ENCODE measurements around the gene GRIK4. TPM values are rescaled to one million over a fixed set of nuclear protein-coding genes. Genes with fewer than 3 reads are reported as not detected.

Gene GRIK4
- total RNA-seq, 1 donor from 2014 or later, result not detected

DNA sequence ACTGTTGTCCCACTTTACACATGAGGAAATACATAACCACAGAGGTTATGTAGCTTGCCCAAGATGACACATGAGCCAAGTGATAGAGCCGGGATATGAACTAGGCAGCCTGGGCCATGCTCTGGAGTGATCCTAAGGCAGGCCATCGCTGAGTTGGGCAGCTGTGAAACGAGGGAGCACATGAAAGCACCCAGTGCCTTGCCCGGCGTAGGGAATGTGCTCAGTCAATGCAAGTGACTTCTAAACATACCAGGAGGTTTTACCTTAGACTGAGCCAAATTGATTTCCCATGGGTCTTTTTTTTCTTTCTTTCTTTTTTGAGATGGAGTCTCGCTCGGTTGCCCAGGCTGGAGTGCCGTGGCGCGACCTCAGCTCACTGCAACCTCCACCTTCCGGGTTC lies 10.5 kb downstream of the GRIK4 start:
- Mint-ChIP-seq H3K9me3 (no peaks in the 10 kb centered on the region), H3K4me3 (ENCODE audit: low read depth) (no peak overlapping the region), H3K27me3 (ENCODE audit: low read depth) (no peaks in the 10 kb centered on the region), H3K27ac (no peak overlapping the region), H3K4me1 (ENCODE audit: low read depth) (no peaks in the 10 kb centered on the region), H3K36me3 (ENCODE audit: low read depth) (no peaks in the 10 kb centered on the region)
- DNase-seq (ENCODE audit: low spot score), result no peak
- intact Hi-C loops (cut with micrococcal nuclease), result no loop called here

DNA sequence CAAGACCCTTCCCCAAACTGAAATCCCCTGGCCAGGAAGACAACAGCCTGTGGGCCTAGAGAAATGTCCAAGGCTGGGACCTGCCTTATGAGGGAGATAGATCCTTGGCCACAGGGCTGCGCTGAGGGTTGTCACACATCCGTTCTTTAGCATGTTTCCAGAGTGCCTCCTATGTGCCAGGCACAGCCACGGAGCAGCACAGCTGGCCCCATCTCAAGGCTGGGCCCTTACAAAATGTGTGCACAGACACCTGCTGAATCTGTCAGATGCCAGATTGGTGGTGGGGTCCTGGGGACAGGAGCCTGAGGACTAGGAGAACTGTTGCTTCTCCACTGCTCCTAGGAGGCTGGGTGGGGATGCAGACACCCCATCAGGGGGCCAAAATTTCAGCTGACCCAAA lies 11.2 kb downstream of the GRIK4 start:
- no peaks in the 10 kb centered on the region for H3K27me3 Mint-ChIP-seq (ENCODE audit: low read depth)
- intact Hi-C loops (cut with micrococcal nuclease), result no loop called here
- H3K4me3 Mint-ChIP-seq (ENCODE audit: low read depth), result no peak overlapping the region
- DNase-seq (ENCODE audit: low spot score), result no peak
- H3K9me3 Mint-ChIP-seq, result no peaks in the 10 kb centered on the region
- no peaks in the 10 kb centered on the region for H3K36me3 Mint-ChIP-seq (ENCODE audit: low read depth)
- no peaks in the 10 kb centered on the region for H3K4me1 Mint-ChIP-seq (ENCODE audit: low read depth)
- H3K27ac Mint-ChIP-seq, result no peak overlapping the region

DNA sequence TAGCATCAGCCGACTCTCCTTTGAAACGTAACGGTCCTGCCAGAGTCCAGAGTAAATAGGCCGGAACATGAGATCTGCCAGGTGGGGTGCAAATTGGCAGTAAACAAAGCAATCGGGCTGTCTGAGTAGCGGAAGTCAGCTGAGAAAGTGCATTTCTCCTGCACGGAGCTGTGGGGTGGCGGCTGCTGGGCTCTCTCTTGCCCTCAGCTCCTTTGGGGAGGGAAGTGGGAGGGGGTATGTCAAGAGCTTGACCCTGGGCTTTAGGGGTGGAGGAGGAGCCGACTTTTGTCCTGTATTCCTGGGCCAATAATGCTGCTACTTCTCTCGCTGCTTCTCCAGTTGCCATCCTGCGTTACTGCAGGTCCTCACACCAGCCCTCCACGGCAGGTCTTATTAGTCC lies 11.6 kb downstream of the GRIK4 start:
- no peaks in the 10 kb centered on the region for H3K36me3 Mint-ChIP-seq (ENCODE audit: low read depth)
- no peak overlapping the region for H3K4me3 Mint-ChIP-seq (ENCODE audit: low read depth)
- no peaks in the 10 kb centered on the region for H3K9me3 Mint-ChIP-seq
- no peaks in the 10 kb centered on the region for H3K27me3 Mint-ChIP-seq (ENCODE audit: low read depth)
- H3K4me1 Mint-ChIP-seq (ENCODE audit: low read depth), result no peaks in the 10 kb centered on the region
- no peak overlapping the region for H3K27ac Mint-ChIP-seq
- intact Hi-C loops (cut with micrococcal nuclease), result no loop called here
- DNase-seq (ENCODE audit: low spot score), result no peak

DNA sequence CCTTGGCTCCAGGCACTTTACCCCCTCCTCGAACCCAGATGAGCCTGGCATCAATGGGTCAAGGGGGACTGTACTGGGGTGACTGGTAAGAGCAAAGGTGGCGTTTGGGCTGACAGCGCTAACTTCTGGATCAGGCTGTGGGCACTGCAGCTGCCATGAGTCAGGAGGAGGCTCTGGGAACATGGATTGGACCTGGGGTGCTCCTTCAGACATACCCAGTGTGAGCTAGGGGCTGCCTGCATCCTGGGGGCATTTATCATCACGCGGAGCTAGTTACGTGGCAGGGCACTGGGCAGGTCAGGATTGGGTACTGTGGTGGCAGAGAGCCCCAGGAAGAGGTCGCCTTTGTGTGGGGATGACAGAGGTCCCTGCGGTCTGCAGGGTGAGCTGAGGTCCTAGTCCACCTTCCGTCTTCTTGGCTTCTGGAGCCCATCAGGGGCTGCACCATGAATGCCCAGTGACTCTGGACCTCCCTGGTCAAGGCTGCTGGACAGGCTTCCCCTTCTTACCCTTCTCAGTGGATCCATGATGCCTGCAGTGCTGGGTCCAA lies 13.1 kb downstream of the GRIK4 start:
- intact Hi-C loops (cut with micrococcal nuclease), result no loop called here
- no peak for DNase-seq (ENCODE audit: low spot score)
- no peaks in the 10 kb centered on the region for H3K9me3 Mint-ChIP-seq
- no peaks in the 10 kb centered on the region for H3K36me3 Mint-ChIP-seq (ENCODE audit: low read depth)
- no peaks in the 10 kb centered on the region for H3K4me1 Mint-ChIP-seq (ENCODE audit: low read depth)
- no peak overlapping the region for H3K27ac Mint-ChIP-seq
- H3K4me3 Mint-ChIP-seq (ENCODE audit: low read depth), result no peak overlapping the region
- H3K27me3 Mint-ChIP-seq (ENCODE audit: low read depth), result no peaks in the 10 kb centered on the region

DNA sequence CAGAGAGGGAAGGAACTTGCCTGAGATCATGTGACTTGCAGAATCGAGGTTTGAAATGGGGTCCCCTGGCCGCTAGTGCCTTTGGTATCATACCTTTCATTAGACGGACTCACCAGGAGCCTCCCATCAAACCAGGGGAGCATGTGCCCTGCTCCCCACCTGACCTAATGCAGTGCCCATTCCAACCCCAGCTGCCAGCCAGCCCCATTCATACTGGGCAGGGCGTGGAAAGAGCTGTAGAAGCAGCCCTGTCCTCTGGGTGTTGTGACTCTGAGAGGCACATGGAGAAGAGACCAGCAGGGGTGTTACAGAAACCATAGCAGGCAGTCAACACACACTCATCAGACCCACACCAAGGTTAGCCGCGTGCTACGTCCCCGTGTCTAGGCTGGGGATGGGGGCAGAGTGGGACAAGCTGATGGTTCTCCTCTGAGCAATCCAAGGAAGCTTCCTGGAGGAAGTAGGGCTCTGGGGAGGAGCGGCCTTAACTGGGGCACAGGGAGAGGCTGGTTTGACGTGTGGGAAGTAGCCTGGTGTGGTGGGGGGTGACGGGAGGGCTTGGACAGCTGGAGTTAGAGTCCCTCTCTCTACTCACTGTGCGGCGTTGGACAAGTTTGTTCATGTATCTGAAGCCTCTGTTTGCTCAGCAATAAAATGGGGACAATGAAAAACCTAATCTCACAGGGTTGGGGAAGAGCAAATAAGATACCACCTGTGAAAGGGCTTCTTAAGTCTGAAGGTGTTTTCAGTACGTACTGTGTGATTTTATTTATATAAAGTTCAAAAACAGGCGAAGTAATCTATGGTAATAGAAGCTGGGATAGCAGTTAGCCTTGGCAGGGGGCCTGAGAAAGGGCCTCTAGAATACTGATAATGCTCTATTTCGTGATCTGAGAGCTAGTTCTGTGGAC lies 14.0 kb downstream of the GRIK4 start:
- no peaks in the 10 kb centered on the region for H3K4me1 Mint-ChIP-seq (ENCODE audit: low read depth)
- no peak overlapping the region for H3K4me3 Mint-ChIP-seq (ENCODE audit: low read depth)
- DNase-seq (ENCODE audit: low spot score), result no peak
- H3K9me3 Mint-ChIP-seq, result no peaks in the 10 kb centered on the region
- H3K36me3 Mint-ChIP-seq (ENCODE audit: low read depth), result no peaks in the 10 kb centered on the region
- no peaks in the 10 kb centered on the region for H3K27me3 Mint-ChIP-seq (ENCODE audit: low read depth)
- no peak overlapping the region for H3K27ac Mint-ChIP-seq
- intact Hi-C loops (cut with micrococcal nuclease), result no loop called here

DNA sequence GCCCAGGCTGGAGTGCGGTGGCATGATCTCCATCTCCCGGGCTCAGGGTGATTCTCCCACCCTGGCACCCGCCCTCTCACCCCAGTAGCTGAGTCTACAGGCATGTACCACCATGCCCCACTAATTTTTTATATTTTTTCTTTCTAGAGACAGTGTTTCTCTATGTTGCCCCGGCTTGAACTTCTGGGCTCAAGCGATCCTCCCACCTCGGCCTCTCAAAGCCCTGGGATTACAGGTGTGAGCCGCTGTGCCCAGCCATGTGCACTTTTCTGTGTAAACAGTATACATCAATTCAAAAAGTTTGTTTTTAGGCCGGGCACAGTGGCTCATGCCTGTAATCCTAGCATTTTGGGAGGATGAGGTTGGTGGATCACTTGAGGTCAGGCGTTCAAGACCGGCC lies 14.7 kb downstream of the GRIK4 start:
- no peaks in the 10 kb centered on the region for H3K4me1 Mint-ChIP-seq (ENCODE audit: low read depth)
- H3K4me3 Mint-ChIP-seq (ENCODE audit: low read depth), result no peak overlapping the region
- no peaks in the 10 kb centered on the region for H3K27me3 Mint-ChIP-seq (ENCODE audit: low read depth)
- no peak overlapping the region for H3K27ac Mint-ChIP-seq
- H3K9me3 Mint-ChIP-seq, result no peaks in the 10 kb centered on the region
- DNase-seq (ENCODE audit: low spot score), result no peak
- H3K36me3 Mint-ChIP-seq (ENCODE audit: low read depth), result no peaks in the 10 kb centered on the region
- intact Hi-C loops (cut with micrococcal nuclease), result no loop called here

DNA sequence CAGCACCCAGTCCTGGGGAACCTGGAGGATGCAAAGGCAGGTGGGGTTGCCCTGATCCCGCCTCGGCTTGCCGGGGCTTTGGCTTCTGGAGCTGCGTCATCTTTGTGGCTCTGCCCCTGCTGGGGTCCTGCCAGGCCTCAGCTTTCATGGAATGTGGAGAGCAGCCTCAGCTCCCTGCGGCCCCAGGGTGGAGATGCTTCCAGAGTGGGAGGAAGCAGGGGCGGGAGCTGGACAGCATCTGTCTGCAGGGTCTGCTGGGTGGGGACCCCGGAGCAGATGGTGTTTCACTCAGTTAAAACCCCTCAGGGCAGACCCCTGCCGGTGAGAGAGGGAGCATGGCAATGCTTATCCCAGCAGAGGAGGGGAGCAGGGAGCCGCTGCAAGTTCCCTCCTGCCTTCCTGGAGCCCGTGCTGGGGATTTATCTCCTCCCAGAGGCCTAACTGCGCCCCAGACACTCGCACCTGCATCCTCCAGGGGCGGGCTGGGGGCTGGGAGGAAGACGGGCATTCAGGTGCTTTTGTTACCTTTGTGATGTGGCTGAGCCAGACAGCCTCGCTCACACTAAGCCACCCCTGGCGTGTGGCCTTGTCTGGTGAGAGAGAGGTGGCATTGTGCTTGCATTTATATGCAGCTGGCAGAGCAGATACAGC lies 15.7 kb downstream of the GRIK4 start:
- no peak overlapping the region for H3K27ac Mint-ChIP-seq
- H3K36me3 Mint-ChIP-seq (ENCODE audit: low read depth), result no peaks in the 10 kb centered on the region
- H3K9me3 Mint-ChIP-seq, result no peaks in the 10 kb centered on the region
- H3K4me1 Mint-ChIP-seq (ENCODE audit: low read depth), result no peaks in the 10 kb centered on the region
- H3K27me3 Mint-ChIP-seq (ENCODE audit: low read depth), result no peaks in the 10 kb centered on the region
- no peak for DNase-seq (ENCODE audit: low spot score)
- intact Hi-C loops (cut with micrococcal nuclease), result no loop called here
- H3K4me3 Mint-ChIP-seq (ENCODE audit: low read depth), result no peak overlapping the region

DNA sequence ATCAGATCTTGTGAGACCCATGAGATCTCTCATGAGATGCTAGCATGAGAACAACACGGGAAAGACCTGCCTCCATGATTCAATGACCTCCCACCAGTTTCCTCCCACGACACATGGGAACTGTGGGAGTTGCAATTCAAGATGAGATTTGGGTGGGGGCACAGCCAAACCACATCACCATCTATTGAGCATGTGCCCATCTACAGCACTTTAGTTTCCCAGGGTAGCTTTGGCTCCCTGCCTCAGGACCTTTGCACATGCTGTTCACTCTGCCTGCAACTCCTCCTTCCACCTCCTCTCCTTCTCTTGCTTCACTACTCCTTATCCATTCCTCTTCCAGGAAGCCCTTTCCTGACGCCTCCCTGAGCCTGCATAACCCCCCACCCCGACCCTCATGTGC lies 17.2 kb downstream of the GRIK4 start:
- Mint-ChIP-seq H3K4me3 (ENCODE audit: low read depth) (no peak overlapping the region), H3K4me1 (ENCODE audit: low read depth) (no peaks in the 10 kb centered on the region), H3K27ac (no peak overlapping the region), H3K27me3 (ENCODE audit: low read depth) (no peaks in the 10 kb centered on the region), H3K36me3 (ENCODE audit: low read depth) (no peaks in the 10 kb centered on the region), H3K9me3 (no peaks in the 10 kb centered on the region)
- no peak for DNase-seq (ENCODE audit: low spot score)
- intact Hi-C loops (cut with micrococcal nuclease), result no loop called here

DNA sequence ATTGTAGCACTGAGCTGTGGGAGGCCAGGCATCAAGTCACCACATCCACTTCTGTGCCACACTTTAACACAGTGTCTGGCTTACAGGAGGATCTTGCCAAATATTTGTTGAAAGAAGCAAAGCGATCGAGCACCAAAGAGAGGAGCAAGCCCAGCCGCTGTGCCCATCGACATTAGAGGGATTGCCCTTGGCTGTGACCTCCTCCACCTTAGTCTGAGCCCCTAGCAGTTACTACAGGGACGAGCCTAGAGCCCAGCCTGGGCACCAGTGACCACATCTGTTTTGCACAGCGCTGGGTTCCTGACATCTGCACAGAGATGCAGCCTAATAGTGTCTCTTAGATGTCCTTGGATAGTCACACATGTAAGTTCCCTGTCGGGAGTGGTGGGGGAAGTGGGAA lies 17.7 kb downstream of the GRIK4 start:
- H3K4me1 Mint-ChIP-seq (ENCODE audit: low read depth), result no peaks in the 10 kb centered on the region
- intact Hi-C loops (cut with micrococcal nuclease), result no loop called here
- no peak for DNase-seq (ENCODE audit: low spot score)
- no peaks in the 10 kb centered on the region for H3K27me3 Mint-ChIP-seq (ENCODE audit: low read depth)
- no peaks in the 10 kb centered on the region for H3K36me3 Mint-ChIP-seq (ENCODE audit: low read depth)
- no peak overlapping the region for H3K27ac Mint-ChIP-seq
- no peaks in the 10 kb centered on the region for H3K9me3 Mint-ChIP-seq
- H3K4me3 Mint-ChIP-seq (ENCODE audit: low read depth), result no peak overlapping the region

DNA sequence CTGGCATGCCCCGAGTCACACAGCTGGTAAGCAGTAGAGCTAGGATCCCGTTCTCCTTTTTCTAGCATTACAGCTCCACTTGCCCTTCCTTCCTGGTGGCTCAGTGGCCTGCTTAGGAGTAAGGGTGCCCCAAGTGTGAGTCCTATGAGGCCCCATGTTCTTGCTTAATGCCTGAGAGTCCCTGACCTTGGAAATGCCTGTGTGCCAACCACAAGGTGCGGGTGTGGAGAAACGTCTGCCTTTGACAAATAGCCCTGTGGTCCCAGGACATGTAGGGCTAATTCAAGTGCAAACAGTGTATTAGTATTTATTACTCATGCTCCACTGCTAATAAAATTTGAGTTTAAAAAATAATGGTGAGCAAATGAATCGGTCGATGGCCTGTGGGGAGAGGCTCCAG lies 18.4 kb downstream of the GRIK4 start:
- no peaks in the 10 kb centered on the region for H3K9me3 Mint-ChIP-seq
- no peaks in the 10 kb centered on the region for H3K4me1 Mint-ChIP-seq (ENCODE audit: low read depth)
- intact Hi-C loops (cut with micrococcal nuclease), result no loop called here
- no peaks in the 10 kb centered on the region for H3K36me3 Mint-ChIP-seq (ENCODE audit: low read depth)
- DNase-seq (ENCODE audit: low spot score), result no peak
- no peaks in the 10 kb centered on the region for H3K27me3 Mint-ChIP-seq (ENCODE audit: low read depth)
- no peak overlapping the region for H3K27ac Mint-ChIP-seq
- H3K4me3 Mint-ChIP-seq (ENCODE audit: low read depth), result no peak overlapping the region

DNA sequence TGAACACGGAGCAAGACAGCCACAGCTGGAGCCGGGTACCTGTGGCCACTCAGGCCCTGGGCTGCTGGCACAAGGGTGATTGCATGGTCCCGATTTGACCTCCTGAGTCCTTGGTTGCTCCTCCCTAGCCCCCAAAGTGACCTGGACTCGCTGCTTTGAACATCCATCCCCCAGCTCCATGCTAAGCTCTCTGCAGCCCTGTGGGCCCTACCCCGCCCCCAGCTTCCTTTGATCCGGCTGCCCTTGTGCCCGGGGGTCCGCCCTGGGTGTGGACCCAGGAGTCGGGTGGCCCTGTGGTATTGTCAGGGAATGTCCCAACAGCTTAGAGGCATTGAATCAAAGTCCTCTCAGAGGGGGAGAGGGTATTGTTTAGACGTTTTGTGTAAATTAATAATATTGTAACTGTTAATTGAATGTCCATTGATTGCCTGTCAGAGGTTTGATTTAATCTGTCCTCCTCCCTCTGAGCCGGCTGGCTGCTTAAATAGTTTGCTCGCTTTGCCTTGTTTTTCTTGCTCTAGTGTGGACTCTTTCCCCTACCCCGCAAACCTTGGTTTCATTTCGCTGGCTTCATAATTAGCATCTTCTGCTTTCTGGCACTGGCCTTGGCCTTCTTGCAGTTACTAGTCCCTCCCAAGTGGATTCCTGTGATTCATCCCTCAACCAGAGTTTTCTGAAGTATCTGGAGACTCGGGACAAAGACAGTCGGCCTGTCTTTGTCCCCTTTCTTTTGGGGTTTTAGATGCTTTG lies 20.7 kb downstream of the GRIK4 start:
- no peak overlapping the region for H3K4me3 Mint-ChIP-seq (ENCODE audit: low read depth)
- intact Hi-C loops (cut with micrococcal nuclease), result no loop called here
- no peaks in the 10 kb centered on the region for H3K4me1 Mint-ChIP-seq (ENCODE audit: low read depth)
- no peaks in the 10 kb centered on the region for H3K9me3 Mint-ChIP-seq
- H3K36me3 Mint-ChIP-seq (ENCODE audit: low read depth), result no peaks in the 10 kb centered on the region
- H3K27me3 Mint-ChIP-seq (ENCODE audit: low read depth), result no peaks in the 10 kb centered on the region
- H3K27ac Mint-ChIP-seq, result no peak overlapping the region
- no peak for DNase-seq (ENCODE audit: low spot score)

DNA sequence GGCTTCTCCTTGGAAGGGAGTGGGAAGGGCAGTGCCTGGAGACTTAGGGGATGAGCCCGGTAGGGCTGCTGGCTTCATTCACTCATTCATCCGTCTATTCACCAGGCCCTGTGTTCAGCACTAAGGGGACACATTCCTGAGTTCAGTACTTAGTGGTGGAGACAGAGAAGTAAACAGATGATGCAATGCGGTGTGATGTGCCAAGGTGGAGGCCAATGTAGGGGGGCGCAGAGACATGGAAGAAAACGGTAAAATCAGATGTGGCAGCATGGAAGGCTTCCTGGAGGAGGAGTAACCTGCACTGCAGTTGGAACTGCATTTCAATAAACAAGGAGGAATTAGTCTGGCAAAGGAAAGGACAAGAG lies 21.3 kb downstream of the GRIK4 start:
- Mint-ChIP-seq H3K9me3 (no peaks in the 10 kb centered on the region), H3K27ac (no peak overlapping the region), H3K4me3 (ENCODE audit: low read depth) (no peak overlapping the region), H3K4me1 (ENCODE audit: low read depth) (no peaks in the 10 kb centered on the region), H3K27me3 (ENCODE audit: low read depth) (no peaks in the 10 kb centered on the region), H3K36me3 (ENCODE audit: low read depth) (no peaks in the 10 kb centered on the region)
- no peak for DNase-seq (ENCODE audit: low spot score)
- intact Hi-C loops (cut with micrococcal nuclease), result no loop called here

Data from activated T-helper 2 cell treated with anti-CD3 and anti-CD28 coated beads, Interferon-gamma antibody, Interleukin-2, Interleukin-4, amounts not matched to agents 10 μg/mL and 5 μg/mL and 100 μg/mL, durations not matched to agents 14 hours and 24 hours and 36 hours (primary cell).